ENCODE results near the gene PSMC2. TPM values are rescaled to one million over a fixed set of nuclear protein-coding genes. Genes with fewer than 3 reads are reported as not detected.

PSMC2 gene
- total RNA-seq (2021; ENCODE audit: unreplicated experiment), result 171 TPM
- polyA plus RNA-seq (2012; ENCODE audit: insufficient read length), result 124 TPM
- percentile 91 among the genes with signal in this experiment for Bru-seq, nascent RNA
- BruChase-seq, experiment 1, labeled RNA remaining after a 2-hour chase, result percentile 87 among the genes with signal in this experiment
- BruChase-seq, experiment 2, labeled RNA remaining after a 6-hour chase, result percentile 94 among the genes with signal in this experiment
- long read RNA-seq, transcript PSMC2-201 (12 exons, 2,637 nt), result major isoform, 153 of 279 reads
- long read RNA-seq, partial matches to known transcripts, result 121 of 279 reads
- long read RNA-seq, other reads (novel, unspliced or antisense), result 5 of 279 reads

DNA sequence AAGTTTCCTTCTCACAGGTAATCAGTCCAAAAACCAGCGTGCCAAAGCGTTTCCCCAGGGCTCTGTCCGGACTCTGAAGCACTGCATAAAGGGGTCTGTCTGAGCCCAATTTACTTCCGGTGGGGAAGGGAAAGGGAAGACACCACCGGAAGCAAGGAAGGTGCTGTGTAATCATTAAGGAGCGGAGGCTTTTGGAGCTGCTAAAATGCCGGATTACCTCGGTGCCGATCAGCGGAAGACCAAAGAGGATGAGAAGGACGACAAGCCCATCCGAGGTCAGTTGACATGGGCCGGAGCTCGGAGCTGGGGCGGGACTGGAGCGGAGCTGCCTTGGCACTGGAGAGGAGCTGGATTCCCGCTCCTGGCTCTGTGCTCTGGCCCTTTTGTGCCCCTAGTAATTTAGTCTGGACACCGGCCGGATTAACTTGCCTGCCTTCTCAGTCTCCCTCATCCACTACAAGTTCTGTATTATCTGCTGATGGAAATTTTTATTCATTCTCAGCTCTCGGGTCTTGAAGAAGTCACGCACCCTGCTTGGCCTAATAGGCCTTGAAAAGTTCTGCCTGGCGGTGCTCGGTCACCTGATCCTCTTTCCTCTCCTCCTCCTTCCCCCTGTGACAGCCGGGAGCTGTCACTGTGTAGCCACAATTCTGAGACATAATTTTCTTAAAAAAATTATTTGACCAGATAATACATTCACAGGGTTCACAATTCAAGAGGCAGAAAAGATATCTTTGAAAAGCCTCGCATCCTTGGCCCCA, at the start of gene PSMC2:
TSS of gene PSMC2 (plus strand) at position 137 of the 761 bp plus-strand sequence. CDS start at position 206, 69 bp downstream.
- ChIA-PET POLR2A (no interaction called here), CTCF (no interaction called here)
- BruUV-seq (replicated peaks), result TSS peak; percentile 88
- H3K27me3 ChIP-seq (ENCODE audit: control insufficient read depth, insufficient read depth, low read length), result no peaks in the 10 kb centered on the region
- intact Hi-C loops (cut with micrococcal nuclease; ENCODE audit: unreplicated experiment), result no loop called here
- ATAC-seq (peak; percentile 91), DNase-seq (ENCODE audit: low read depth, low spot score) (peak; percentile 92)
- no peaks in the 10 kb centered on the region; the same call in 1 of the 2 replicates for H3K36me3 ChIP-seq (ENCODE audit: control insufficient read depth, insufficient read depth, low read length)
- in situ Hi-C loops (cut with HindIII; ENCODE audit: low pct_unique_long_range_greater_than_20kb, low sequenced_read_pairs), result no loop called here
- peaks cover 25% of the 10 kb centered on the region for H3K4me1 ChIP-seq (ENCODE audit: control insufficient read depth, insufficient read depth, low read length)
- peak within 1 kb of the TSS; percentile 95 for H3K27ac ChIP-seq (ENCODE audit: low read length)
- peak within 1 kb of the TSS; percentile 87 for H3K4me3 ChIP-seq (ENCODE audit: low read depth in 2 of 2, low read length in 2 of 2)
- TF ChIP-seq POLR2AphosphoS5 (IDR thresholded peaks at IDR 0.05; ENCODE audit: low read depth, low read length), result peak; percentile 79
- 0 out of 2 replicates have a peak, but pooled peaks have one; percentile 19 for TF ChIP-seq TCF7L2 (IDR thresholded peaks at IDR 0.05; ENCODE audit: low read depth, low read length)
- TF ChIP-seq, protein P1, sequence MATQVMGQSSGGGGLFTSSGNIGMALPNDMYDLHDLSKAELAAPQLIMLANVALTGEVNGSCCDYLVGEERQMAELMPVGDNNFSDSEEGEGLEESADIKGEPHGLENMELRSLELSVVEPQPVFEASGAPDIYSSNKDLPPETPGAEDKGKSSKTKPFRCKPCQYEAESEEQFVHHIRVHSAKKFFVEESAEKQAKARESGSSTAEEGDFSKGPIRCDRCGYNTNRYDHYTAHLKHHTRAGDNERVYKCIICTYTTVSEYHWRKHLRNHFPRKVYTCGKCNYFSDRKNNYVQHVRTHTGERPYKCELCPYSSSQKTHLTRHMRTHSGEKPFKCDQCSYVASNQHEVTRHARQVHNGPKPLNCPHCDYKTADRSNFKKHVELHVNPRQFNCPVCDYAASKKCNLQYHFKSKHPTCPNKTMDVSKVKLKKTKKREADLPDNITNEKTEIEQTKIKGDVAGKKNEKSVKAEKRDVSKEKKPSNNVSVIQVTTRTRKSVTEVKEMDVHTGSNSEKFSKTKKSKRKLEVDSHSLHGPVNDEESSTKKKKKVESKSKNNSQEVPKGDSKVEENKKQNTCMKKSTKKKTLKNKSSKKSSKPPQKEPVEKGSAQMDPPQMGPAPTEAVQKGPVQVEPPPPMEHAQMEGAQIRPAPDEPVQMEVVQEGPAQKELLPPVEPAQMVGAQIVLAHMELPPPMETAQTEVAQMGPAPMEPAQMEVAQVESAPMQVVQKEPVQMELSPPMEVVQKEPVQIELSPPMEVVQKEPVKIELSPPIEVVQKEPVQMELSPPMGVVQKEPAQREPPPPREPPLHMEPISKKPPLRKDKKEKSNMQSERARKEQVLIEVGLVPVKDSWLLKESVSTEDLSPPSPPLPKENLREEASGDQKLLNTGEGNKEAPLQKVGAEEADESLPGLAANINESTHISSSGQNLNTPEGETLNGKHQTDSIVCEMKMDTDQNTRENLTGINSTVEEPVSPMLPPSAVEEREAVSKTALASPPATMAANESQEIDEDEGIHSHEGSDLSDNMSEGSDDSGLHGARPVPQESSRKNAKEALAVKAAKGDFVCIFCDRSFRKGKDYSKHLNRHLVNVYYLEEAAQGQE (IDR thresholded peaks at IDR 0.05; ENCODE audit: insufficient read depth in 1 of 2, low read depth in 2 of 2, low read length in 1 of 2), result no peak
- TF ChIP-seq SIN3A (IDR thresholded peaks at IDR 0.05; ENCODE audit: borderline replicate concordance, insufficient read depth, low read depth, low read length), result peak; percentile 89
- TF ChIP-seq, protein P2, sequence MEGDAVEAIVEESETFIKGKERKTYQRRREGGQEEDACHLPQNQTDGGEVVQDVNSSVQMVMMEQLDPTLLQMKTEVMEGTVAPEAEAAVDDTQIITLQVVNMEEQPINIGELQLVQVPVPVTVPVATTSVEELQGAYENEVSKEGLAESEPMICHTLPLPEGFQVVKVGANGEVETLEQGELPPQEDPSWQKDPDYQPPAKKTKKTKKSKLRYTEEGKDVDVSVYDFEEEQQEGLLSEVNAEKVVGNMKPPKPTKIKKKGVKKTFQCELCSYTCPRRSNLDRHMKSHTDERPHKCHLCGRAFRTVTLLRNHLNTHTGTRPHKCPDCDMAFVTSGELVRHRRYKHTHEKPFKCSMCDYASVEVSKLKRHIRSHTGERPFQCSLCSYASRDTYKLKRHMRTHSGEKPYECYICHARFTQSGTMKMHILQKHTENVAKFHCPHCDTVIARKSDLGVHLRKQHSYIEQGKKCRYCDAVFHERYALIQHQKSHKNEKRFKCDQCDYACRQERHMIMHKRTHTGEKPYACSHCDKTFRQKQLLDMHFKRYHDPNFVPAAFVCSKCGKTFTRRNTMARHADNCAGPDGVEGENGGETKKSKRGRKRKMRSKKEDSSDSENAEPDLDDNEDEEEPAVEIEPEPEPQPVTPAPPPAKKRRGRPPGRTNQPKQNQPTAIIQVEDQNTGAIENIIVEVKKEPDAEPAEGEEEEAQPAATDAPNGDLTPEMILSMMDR (IDR thresholded peaks at IDR 0.05), result no peak
- no peaks in the 10 kb centered on the region for H3K9me3 ChIP-seq (ENCODE audit: control insufficient read depth, insufficient read depth, low read depth, low read length)

DNA sequence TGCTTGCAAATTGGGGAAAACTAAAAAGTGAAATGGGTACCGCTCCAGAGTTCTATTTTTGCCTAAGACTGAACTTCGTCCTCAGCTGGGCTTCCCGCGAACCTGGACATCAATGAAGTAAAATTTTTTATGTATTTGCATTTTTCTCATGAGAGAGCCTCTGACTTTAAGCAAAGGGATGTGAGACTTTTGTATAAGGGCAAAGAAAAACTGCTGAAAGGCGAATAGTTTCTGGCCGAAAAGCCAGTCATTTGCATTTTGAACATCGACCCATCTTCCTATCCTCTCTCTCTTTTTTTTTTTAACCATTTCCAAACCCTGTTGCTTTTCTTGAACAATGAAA, 49.6 kb upstream of the PSMC2 start:
- Histone ChIP-seq H3K4me3 (ENCODE audit: low read depth in 2 of 2, low read length in 2 of 2) (peak overlapping the region; percentile 81 to 85), H3K4me1 (ENCODE audit: control insufficient read depth, insufficient read depth, low read length) (peaks cover 16% of the 10 kb centered on the region), H3K9me3 (ENCODE audit: control insufficient read depth, insufficient read depth, low read depth, low read length) (no peaks in the 10 kb centered on the region), H3K27me3 (ENCODE audit: control insufficient read depth, insufficient read depth, low read length) (no peaks in the 10 kb centered on the region; the same call in 1 of the 2 replicates), H3K27ac (ENCODE audit: low read length) (peak overlapping the region; percentile 83), H3K36me3 (ENCODE audit: control insufficient read depth, insufficient read depth, low read length) (peaks cover 18% of the 10 kb centered on the region)
- POLR2A ChIA-PET, result no interaction called here
- DNase-seq (ENCODE audit: low read depth, low spot score), result no peak
- no TSS peak for BruUV-seq (replicated peaks)
- CTCF ChIA-PET, result interaction anchor here (0.6 kb wide), 1 partner anchor 24 kb away, joined by 4 read pairs; no protein-coding TSS in a partner anchor
- in situ Hi-C loops (cut with HindIII; ENCODE audit: low pct_unique_long_range_greater_than_20kb, low sequenced_read_pairs) (no loop called here), intact Hi-C loops (cut with micrococcal nuclease; ENCODE audit: unreplicated experiment) (loop anchor here (1.0 kb wide), 1 partner anchor 109 kb away; no protein-coding TSS in a partner anchor)
- TF ChIP-seq, protein P1 (IDR thresholded peaks at IDR 0.05; ENCODE audit: insufficient read depth in 1 of 2, low read depth in 2 of 2, low read length in 1 of 2), result no peak
- no peak for TF ChIP-seq TCF7L2 (IDR thresholded peaks at IDR 0.05; ENCODE audit: low read depth, low read length)
- no peak for ATAC-seq
